HG02973 (cell line): ENCODE measurements around the gene GABRG1.

ENCODE experiments used
- ATAC-seq: cut with Tn5 transposase; IDR thresholded peaks from one replicate; pipeline ENCODE4 v1.9.1; 2021; ENCODE audit warnings: moderate library complexity; ENCODE audit not compliant: unreplicated experiment

Gene GABRG1

DNA sequence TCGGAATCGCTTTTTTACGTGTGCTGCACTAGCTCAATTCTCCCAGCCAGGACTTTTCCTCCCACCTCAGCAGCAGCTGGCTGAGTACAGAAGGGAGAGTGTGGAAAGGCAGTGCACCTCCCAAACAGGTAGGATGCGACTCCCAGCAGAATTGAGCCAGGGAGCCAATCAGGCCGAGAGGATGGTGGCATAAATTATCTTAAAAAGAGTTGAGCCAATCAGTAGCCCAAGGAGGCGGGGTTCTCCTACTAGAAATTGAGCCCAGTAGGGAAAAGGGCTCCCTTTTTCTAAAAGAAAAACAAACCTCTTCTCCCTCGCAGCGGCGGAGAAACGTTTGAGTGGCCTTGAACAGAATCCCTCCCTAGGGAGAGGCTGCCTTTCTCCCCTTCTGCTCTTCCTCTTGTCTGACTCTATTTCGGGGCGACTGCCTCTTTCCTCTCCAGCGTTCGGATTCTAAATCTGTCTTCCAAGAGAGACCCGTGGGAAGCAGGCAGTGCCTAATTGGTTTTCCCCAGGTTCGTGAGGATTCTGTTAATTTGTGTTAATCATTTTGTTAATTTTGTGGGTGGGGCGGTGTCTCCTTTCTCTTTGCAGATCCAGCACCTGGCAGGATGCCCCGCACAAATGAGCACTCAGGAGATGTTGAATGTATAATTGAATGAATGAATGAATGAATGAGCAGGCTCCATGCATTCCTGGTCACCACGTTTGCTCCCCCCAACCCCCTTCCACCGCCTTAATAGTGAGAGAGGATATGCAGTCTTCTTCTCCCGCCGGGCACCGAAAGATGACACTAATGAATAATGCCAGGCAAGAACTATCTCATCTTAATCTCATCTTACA is at the start of gene GABRG1:
Gene GABRG1 (minus strand): TSS at position 142 of the 843 bp plus-strand sequence. CDS start 141 bp downstream, at position 1.
- no peak for ATAC-seq

GRCh38 chr4:46146993-46147392 is 23.1 kb upstream of the GABRG1 start:
- no peak for ATAC-seq

- ATAC-seq = no peak
Measured at GRCh38 chr4:46131498-46132057, 7.7 kb upstream of the GABRG1 start.

GRCh38 chr4:46124773-46125413 is 1.0 kb upstream of the GABRG1 start:
- ATAC-seq = no peak

DNA sequence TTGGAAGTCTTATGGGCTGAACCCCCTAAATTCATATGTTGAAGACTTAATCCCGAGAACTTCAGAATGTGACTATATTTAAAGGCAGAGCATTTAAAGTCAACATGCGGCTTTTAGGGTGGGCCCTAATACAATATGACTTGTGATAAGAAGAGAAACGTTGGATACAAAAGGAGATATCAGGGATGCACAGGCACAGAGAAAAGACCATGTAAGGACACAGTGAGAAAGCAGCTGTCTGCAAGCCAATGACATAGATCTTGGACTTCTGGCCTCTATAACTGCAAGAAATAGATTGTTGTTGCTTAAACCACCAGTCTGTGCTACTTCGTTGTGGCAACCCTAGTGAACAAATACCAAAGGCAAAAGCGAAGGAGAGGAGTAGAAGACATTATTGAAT is 42.2 kb downstream of the GABRG1 start:
- ATAC-seq = no peak

DNA sequence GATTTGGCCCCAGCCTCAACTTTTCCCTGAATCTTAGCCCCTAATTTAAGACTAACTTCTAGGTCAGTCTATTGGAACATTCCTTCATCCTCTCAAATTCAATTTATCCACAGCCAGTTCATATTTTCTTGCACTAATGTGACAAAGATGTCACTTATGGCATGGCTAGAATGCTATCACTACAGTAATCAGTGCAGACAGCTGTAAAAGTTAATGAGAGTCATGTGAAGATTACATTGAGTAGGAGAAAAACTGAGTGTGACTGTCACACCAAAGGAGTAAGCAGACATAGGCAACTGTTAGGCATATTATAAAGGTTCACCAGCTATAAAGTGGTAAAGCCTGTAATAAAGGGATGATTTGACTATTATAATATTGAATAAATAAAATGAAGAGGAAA is 42.6 kb downstream of the GABRG1 start:
- no peak for ATAC-seq

DNA sequence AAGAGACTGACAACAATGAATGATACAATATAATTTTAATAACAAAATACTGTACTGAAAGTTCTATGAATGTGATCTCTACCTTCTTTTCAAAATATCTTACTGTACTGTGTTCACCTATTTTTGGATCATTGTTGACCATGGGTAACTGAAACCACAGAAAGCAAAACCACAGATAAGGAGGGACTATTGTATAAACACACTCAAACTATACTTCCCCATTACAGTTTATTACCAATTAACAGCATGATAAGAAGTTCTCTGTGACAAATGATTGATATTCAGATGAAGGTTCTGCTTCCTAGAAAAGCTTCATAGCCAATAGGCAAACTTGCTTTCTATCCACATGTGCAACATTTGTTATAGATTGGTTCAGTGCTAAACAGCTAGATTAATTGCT is 50.1 kb downstream of the GABRG1 start:
- no peak for ATAC-seq

- no peak for ATAC-seq
Measured at GRCh38 chr4:46051392-46051791, 72.5 kb downstream of the GABRG1 start.

- no peak for ATAC-seq
Measured at GRCh38 chr4:46032056-46032455, 91.8 kb downstream of the GABRG1 start.

DNA sequence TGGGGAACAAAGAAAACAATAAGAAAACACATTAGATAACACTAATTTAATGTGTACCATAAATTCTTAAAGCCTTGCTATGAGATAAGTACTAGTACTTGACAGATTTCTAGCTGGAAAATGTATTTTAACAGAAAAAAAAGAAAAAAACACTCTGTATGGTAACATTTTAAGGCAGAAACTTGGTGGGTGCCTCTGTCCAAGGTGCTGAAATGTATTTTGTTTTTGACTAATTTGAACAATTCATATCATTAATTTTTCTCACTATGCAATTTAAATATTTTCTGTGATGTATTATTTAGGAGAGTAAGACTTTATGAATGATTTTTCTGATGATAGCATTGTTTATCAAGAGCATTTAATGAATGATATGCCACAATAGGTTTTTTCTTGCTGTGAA is 107.5 kb downstream of the GABRG1 start:
- no peak for ATAC-seq

DNA sequence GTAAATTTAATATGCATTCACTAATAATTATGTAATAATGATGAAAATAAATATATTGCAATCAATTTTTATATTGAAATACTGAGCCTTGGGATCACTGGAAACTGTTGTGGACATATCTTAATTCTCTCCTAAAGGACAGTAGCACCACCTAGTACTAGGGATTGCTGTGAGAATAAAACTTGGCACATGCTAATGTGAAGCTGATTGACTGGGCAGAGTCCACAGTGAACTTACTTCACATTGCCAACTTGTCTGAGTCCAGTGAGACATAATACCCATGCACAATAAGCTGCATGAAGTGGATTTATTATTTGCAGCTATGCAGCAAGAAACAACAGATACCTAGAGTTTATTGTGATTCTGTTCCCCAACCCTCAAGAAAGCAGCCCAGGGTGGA is 131.1 kb downstream of the GABRG1 start:
- ATAC-seq = no peak

- no peak for ATAC-seq
Measured at GRCh38 chr4:45989775-45990174, 134.1 kb downstream of the GABRG1 start.

DNA sequence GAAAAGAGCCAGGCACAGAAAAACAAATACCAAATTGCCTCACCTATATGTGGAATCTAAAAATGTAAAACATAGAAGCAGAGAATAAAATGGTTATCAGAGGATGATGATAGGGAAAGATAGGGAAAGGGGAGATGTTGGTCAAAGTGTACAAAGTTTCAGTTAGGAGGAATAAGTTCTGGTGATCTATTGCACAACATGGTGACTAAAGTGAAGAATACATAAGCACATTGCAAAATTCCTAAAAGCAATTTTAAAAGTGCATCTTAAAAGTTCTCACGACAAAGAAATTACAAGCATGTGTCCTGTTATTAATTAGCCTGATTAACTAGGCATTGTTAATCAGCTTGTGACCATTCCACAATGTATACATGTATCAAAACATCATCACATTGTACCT is 136.0 kb downstream of the GABRG1 start:
- ATAC-seq = no peak
